Neural progenitor cell (in vitro differentiated cells): ENCODE data around the gene ANKHD1.

ENCODE experiments used
- CTCF ChIP-seq: fragments of 200-600 bp; sonication (generic); IDR thresholded peaks from 2 replicates; pipeline ENCODE4 v1.5.1; 2017; ENCODE audit warnings: antibody characterized with exemption, mild to moderate bottlenecking
- EZH2 ChIP-seq: fragments of 200-600 bp; sonication (generic); IDR thresholded peaks from 2 replicates; pipeline ENCODE4 v1.6.1; 2017; ENCODE audit warnings: antibody characterized with exemption, mild to moderate bottlenecking, moderate library complexity
- EZH2phosphoT487 ChIP-seq: fragments of 200-600 bp; sonication (generic); IDR thresholded peaks from 2 replicates; pipeline ENCODE4 v1.6.1; 2017; ENCODE audit warnings: antibody characterized with exemption

GRCh38 chr5:140367256-140368013, 34.2 kb upstream of the ANKHD1 start:
- TF ChIP-seq CTCF (no peak), EZH2 (no peak), EZH2phosphoT487 (no peak)
